NCI-H2171 treated with DMSO at 0.1 percent for 48 hours (cell line): ENCODE measurements around the gene WNK1.
"Not testable (repeated sequence)": the region's sequence is repeated elsewhere in the genome, so short reads cannot be mapped to it uniquely, and the experiment has no call there.

ENCODE experiments used
- DNase-seq: peaks from one replicate; lab custom pipeline; 2025; lab: John Stamatoyannopoulos, UW

Gene WNK1

DNA sequence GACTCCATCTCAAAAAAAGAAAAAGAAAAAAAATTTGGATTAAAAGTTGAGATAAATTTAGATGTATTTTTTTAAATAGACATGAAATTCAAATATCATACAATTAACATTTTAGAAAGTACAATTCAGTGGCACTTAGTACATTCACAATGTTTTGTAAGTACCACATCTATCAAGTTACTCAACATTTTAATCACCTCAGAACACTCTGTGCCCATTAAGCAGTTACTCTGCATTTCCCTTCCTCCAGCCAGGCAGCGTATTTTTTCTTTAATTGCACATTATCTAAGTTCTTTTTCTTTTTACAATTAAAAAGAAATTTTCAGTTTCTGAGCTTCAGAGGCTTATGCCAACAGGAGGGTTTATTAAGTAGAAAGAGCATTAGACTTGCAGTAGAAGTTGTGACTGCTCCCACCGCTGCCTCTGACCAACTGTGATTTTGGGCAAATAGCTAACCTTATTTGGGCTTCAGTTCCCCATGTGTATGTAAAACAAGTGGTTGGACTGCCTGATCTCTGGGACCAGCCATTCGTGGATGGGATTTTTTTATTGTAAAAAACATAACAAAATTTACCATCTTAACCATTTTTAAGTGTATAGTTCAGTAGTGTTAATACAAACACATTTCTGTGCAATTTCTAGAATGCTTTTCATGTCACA, 65.7 kb downstream of the WNK1 start:
- DNase-seq: no peak

DNA sequence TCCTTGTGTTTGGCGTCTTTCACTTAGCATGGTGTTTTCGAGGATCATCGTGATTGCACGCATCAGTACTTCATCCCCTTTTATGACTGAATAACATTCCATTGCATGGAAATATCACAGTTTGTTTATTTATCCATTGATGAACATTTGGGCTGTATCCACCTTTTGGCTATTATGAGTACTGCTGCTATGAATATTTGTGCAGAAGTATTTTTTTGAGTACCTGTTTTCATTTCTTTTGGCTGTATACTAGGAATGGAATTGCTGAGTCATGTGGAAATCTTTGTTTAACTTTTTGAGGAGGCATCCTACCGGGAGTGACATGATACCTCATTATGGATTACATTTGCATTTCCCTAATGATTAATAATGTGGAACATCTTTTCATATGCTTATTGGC, 66.4 kb downstream of the WNK1 start:
- no peak for DNase-seq

DNA sequence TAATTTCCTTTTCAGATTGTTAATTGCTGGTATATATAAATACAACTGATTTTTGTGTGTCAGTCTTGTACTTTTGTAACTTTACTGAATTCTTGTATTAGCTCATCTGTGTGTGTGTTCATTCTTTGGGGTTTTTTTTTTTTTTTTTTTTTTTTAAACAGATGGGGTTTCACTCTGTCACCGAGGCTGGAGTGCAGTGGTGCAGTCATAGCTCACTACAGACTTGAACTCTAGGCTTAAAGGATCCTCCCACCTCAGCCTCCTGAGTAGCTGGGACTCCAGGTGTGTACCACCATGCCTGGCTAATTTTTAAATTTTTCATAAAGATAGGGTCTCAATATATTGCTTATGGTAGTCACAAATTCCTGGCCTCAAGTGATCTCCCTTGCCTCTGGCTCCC, 68.0 kb downstream of the WNK1 start:
- DNase-seq: peak; percentile 29

DNA sequence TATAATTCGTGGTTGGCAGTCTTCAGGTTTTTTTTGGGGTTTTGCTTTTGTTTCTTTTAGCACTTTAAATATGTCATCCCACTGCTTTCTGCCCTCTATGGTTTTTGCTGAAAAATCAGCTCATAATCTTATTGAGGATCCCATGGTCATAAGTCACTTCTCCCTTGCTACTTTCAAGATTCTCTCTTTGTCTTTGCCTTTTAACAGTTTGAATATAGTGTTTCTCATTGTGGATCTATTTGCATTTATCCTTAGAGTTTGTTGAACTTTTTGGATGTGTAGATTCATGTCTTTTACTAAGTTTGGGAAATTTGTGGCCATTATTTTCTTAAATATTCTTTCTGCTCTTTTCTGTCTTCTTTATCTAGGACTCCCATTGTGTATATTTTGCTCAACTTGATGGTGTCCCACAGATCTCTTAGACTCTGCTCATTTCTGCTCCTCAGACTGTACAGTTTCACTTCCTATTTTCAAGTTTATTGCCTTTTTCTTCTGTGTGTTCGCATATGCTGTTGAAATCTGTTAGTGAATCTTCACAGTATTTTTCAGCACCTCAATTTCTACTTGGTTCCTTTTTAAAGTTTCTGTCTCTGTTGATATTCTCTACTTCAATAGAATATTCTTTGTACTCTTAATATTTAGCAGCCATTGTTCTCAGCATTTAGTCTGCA, 70.8 kb downstream of the WNK1 start:
- no peak for DNase-seq

DNA sequence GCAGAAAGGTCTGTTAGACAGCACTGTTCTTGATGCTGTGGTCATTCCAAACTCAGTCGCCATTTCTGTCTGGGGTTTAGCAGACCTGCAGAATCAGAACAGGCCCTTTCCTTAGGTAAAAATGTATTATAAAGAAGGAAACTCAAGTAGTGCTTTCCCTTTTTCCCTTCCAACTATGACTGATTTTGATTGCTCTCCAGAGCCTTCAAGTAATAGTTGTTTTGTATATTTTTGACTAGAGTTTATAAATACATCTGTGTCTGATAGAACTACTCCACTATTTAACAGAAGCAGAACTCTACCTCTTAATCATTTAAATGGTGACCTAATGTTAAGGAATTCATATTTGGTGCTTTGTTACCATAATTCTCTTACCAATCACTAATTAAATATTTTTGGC, 74.0 kb downstream of the WNK1 start:
- no peak for DNase-seq

DNA sequence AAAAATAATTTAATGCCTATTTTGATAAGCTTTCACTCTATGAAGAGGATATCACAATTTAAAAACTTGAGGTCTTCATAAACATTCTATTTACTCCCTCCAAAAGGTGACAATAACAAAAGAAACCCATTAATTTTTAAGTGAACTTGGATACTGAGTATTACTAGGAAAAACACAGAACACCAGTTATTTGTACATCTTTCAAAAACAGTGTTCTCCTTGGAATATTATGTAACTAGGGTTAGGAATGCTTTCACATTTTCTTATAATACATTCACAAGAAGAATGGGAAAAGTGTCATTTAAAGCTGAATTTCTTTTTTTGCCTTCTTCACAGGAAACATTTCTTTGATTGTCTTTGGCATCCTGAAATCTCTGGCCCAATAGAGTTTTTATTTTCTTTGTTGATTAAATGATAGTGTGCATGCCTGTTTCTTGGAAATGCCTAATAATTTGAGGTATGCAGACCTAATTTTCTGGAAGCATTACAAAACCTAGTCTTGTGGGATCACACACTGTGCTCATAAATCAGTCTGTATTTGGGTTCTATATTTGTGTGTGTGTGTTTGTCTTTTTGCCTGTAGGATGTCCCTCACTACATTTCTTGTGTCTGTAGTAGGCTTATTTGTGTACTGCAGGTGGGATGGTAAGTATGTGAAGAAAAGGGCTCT, 76.5 kb downstream of the WNK1 start:
- no peak for DNase-seq

DNA sequence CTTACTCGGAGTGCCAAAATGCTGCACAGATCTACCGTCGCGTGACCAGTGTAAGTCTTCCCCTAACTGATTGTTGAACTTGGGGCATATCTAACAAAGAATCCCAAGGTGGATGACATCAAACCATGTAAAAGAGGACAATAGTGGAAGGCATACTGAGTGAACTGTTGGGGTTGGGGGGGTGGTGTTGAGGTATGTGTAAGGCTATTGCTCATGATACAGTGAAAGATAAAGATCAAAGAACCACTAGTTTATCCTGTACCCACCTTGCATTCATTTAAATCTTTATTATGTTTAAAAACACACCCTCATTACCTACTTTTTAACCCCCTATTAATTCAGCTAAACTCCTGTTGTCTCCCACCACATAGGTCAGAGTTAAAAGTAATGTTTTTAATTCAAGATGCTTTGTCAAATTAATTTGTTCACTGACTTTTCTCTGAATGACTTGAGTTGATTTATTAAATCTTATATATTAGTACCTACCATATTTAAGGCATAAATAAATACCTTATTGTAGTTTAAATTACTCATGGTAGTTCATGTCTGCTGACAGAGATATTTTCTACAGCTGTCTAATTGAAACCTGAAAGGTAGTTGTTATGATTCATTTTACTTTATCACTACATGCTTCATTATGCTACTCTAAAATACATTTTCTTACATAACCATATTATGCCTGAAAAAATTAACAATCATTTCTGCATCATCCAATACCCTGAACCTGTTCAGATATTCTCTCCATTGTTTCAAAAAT, 77.9 kb downstream of the WNK1 start:
- DNase-seq: no peak

DNA sequence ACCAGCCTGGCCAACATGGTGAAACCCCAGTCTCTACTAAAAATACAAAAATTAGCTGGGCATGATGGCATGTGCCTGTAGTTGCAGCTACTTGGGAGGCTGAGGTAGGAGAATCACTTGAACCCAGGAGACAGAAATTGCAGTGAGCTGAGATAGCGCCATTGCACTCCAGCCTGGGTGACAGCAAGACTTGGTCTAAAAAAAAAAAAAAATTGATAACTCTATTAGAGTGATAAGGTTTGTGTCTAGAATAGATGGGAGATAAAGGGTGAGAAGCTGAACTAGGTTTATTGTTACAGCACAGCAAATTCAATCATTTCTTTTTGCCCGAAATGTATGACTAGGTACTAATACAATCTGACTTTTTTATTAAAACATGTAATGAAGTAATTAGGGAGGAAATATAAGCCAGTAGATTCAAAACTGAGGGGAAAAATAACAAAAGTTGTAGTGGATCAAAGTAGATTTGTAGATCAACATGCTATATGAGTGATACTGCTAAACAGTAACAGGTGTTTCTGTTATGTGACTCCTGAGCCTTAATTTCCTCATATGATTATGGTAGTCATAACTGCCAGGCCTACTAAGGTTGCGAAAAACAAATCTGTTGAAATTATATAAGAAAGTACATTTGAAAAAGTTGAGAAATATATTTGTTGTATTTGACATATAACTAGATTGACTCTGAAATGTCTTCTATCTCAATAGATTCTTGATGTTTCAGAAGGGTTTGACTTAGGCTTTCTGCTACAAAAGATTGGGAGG, 83.6 kb downstream of the WNK1 start:
- peak; percentile 59 for DNase-seq

DNA sequence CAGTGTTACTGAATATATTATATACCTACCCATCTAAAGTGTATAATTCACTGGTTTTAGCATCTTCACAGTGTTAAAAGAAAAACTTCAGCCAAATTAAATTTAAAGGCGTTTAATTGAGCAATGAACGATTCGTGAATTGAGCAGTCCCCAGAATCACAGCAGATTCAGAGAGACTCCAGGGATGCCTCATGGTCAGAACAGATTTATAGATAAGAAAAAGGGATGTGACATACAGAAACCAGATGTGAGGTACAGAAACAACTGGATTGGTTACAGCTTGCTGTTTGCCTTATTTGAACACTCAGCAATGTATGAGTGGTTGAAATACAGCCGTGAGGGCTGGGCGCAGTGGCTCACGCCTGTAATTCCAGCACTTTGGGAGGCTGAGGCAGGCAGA, 84.6 kb downstream of the WNK1 start:
- DNase-seq: no peak

DNA sequence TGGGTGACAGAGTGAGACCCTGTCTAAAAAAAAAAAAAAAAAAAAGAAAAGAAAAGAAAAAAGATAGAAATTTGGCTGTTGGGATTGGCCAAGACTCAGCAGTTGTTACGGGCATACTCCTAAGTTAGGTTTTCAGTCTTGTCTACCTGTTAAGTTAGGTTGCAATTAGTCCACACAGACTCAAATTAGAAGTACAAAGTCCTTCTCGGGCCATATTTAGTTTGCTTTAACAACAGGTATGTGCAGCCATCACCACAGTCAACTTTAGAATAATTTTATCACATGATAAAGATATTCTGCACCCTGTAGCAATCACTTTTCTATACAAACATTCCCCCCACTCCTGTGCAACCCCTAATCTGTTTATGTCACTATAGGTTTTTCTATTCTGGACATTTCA, 85.2 kb downstream of the WNK1 start:
- DNase-seq: no peak

DNA sequence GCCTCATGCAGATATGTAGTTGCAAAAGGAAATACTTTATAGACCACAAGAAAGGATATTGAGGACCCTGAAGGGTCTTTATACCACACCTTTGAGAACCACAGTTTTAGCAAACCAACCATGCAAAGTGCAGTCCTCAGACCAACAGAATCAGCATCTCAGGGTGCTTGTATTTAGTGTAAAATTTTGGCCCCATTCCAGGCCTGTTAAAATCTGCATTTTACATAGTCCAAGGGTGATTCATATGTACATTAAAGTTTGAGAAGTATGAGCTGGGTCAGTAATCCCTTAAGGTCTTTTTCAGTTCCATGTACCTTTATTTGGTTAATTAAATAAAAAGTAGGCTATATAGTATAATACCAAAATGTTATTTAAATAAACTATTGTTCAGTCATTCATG, 91.2 kb downstream of the WNK1 start:
- DNase-seq: no peak

DNA sequence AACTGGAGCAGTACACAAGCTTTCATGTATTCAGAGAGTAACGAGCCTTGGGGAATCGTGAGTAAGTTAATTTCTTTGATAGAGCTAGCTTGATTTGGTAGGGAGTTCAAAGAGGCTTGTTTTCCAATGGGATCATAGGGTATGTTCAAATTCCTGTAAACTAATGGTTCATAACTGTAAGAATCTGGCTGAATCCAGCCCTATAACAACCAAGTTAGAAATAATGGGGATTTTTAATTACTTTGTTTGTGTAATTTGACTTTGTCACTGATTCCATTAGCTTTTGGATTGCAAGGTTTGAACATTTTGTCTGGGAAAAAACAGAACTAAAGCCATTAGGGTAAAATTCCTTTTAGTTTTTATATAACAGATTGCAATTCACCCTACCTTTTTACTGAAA, 94.0 kb downstream of the WNK1 start:
- no peak for DNase-seq

DNA sequence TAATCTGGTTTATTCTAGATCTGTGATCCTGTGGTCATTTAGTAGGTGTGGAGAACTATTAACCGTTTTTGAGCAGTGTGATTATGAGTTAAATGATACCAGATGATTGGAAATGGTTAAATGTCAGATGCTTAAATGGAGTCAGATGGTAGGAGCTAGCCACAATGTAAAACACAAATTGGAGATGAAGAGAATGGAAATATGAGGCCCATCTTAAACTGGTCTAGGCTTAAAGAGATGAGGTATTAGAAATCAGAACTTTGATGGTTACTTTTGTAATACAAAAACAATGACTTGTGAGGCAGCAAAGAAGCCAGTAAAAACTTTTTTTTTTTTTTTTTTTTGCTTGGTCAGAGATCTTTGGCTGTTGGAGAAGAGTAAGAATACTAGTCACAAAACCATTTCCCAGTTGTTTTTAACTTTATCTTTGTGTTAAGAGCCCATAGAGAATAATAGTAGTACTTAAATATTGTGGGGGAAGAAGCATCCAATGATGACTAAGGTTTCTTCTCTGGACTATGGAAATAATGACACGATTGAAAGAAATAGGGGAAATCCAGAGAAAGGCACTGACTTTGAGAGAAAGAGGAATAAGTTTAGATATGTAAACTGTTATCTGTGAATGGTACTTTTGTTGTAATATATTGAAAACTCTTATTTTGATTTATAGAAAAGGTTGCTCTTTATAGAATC, 95.9 kb downstream of the WNK1 start:
- no peak for DNase-seq

DNA sequence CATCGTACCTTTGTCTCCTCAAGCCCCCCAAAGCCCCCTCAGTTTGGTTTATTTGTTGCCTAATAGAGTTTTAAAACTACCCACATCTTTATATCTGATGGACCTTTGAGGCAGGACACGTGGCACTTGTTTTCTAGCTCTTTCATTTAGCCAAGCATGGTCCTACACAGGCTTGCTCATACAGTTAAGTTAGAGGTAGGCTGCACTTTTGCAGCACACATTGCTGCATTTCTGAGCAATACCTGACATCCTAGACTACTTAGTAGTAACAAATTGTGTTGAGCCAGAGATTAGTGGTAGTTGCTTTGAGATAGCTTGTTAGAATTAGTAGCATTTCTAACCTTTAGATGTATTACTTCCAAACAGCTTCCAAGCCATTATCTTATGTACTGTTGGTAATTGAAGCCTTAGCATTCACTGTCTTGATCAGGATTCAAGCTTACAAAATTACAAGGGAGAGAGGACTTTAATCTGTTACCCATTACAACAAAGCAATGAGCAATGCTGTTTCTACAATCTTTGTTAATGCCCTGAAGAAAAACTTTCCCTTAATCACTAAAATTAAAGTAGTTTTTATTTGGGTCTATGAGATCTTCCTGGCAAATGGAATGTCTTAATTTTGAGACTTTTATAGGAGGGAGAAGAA, 96.6 kb downstream of the WNK1 start:
- no peak for DNase-seq

DNA sequence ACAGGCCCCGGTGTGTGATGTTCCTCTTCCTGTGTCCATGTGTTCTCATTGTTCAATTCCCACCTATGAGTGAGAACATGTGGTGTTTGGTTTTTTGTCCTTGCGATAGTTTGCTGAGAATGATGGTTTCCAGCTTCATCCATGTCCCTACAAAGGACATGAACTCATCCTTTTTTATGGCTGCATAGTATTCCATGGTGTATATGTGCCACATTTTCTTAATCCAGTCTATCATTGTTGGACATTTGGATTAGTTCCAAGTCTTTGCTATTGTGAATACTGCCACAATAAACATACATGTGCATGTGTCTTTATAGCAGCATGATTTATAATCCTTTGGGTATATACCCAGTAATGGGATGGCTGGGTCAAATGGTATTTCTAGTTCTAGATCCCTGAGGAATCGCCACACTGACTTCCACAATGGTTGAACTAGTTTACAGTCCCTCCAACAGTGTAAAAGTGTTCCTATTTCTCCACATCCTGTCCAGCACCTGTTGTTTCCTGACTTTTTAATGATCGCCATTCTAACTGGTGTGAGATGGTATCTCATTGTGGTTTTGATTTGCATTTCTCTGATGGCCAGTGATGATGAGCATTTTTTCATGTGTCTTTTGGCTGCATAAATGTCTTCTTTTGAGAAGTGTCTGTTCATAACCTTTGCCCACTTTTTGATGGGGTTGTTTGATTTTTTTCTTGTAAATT, 97.5 kb downstream of the WNK1 start:
- DNase-seq: not testable (repeated sequence)

DNA sequence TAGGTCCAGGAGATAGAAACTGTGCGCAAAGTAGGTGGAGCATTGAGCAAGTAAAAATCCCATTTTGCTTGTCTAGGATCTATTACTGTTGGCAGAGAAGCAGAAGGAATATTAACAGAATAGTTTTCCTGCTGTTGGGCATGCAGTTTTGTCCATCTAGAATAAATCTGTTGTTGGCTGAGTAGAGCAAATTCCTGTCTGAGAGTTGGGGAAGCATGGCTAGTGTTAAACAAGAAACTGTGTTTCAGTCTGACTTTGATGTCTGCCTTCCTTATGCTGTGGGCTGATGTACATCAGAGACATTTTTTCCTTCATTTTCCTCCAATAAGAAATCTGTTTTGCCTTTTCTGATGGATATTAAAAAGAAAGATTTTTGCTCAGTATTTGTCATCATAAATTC, 99.0 kb downstream of the WNK1 start:
- DNase-seq: no peak

DNA sequence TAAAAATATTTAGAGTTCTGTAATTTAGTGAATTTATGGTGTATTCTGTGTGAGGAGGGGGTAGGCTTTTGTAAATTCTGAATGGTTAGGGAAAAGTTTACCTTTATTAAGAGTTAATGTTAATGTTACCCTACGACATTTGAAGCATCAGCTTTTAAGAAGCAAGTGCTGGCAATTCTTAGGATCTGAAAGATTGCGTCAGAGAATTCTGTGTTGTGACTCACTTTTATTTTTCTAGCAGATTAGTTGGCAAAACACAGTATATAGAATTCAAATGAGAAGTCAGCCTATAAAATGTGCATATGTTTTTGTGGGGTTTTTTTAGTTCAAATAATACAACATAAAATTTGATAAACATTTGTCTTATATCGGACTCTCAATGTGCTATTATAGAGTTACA, 99.5 kb downstream of the WNK1 start:
- DNase-seq: no peak

DNA sequence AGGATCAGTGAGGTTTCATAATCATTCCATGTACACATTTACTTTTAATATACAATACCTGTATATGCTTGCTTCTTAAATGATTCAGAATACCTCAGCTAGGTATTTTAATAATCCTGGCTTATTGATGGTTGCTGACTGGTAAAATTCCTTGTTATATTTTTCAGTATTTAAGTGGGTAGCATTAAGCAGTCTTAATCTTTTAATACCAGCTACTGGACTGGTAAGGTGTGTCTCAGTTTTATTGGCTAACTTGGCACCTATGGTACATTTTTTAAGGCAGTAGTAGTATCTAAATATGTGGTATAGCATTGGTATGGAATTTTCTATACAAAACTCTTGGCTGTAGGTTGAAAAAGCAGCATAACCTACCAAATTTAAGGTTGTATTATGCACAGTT, 100.5 kb downstream of the WNK1 start:
- no peak for DNase-seq

DNA sequence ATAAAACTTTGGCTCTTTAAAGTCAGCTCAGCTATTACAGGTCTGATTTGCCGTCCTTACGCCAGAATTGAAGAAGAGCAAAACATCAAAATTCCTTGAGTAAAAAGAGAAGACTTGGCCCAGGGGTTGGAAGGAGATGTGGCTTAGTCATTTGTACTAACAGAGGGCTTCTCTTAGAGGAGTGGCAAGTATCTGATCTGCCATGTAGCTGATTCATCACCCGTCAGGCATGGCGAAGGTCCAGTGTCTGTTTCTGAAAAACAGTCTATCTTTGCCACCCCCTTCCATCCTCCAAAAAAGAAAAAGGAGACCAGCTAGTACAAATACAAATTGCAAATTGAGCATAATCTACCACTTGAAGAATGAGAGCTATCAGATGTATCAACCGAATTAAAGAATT, 105.2 kb downstream of the WNK1 start:
- no peak for DNase-seq

DNA sequence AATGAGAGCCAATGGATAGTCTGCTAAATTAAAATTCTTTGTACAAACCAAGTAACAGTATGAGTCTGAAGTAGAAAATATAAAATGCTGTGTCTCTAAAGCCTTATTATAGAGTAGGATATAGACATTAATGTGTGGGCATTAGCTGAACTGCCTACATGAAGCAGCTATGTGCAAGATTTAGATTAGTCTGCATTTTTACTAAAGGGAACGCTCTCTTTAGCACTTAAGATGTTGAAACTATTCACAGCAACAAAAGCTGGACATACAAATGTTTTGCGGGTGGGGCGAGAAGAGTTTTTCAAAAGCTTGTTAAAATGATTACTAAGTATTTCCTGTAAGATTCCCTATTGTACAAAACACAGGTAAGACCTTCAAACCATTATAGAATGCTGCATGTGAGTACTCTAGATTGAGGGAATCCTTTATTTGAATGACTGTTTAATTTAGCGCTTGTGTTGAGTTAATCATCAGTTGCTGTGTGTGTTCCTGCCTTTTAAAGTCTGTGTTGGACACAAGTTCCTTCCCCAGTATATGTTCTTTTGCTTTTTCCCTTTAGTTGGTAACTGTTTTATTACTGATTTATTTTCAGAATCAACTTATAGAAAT, 110.0 kb downstream of the WNK1 start:
- DNase-seq: no peak
